Smooth muscle cell (in vitro differentiated cells): ENCODE data around the gene DGKG. TPM values are rescaled to one million over a fixed set of nuclear protein-coding genes. Genes with fewer than 3 reads are reported as not detected.

ENCODE experiments used
- DNase-seq: peaks from one replicate; lab custom pipeline; 2025; ENCODE audit not compliant: unreplicated experiment; lab: John Stamatoyannopoulos, UW
- H2AFZ ChIP-seq: fragments of 200-600 bp; sonication (generic); 2 replicates; pipeline ENCODE4 v1.6.0; 2016; ENCODE audit warnings: antibody characterized with exemption, low read depth, mild to moderate bottlenecking
- H3F3A ChIP-seq: fragments of 200-600 bp; sonication (generic); 2 replicates; pipeline ENCODE4 v1.6.0; 2017; ENCODE audit warnings: antibody characterized with exemption, low read depth
- H3K27ac ChIP-seq: fragments of 200-600 bp; sonication (generic); 2 replicates; pipeline ENCODE4 v1.5.1; 2016; ENCODE audit warnings: low read depth, mild to moderate bottlenecking
- H3K27me3 ChIP-seq: fragments of 200-600 bp; sonication (generic); 2 replicates; pipeline ENCODE4 v1.6.1; 2016; ENCODE audit warnings: low read depth, mild to moderate bottlenecking
- H3K36me3 ChIP-seq: fragments of 200-600 bp; sonication (generic); 2 replicates; pipeline ENCODE4 v1.5.1; 2016; ENCODE audit warnings: low read depth
- H3K4me1 ChIP-seq: fragments of 200-600 bp; sonication (generic); 2 replicates; pipeline ENCODE4 v1.5.1; 2016; ENCODE audit warnings: low read depth
- H3K4me2 ChIP-seq: fragments of 200-600 bp; sonication (generic); 2 replicates; pipeline ENCODE4 v1.6.0; 2016; ENCODE audit warnings: mild to moderate bottlenecking
- H3K4me3 ChIP-seq: fragments of 200-600 bp; sonication (generic); 2 replicates; pipeline ENCODE4 v1.5.1; 2016; ENCODE audit warnings: mild to moderate bottlenecking
- H3K79me2 ChIP-seq: fragments of 200-600 bp; sonication (generic); 2 replicates; pipeline ENCODE4 v1.6.0; 2016; ENCODE audit warnings: low read depth, mild to moderate bottlenecking
- H3K9ac ChIP-seq: fragments of 200-600 bp; sonication (generic); 2 replicates; pipeline ENCODE4 v1.6.0; 2016; ENCODE audit warnings: low read depth
- H3K9me3 ChIP-seq: fragments of 200-600 bp; sonication (generic); replicated peaks from 2 replicates; pipeline ENCODE4 v1.5.1; 2016; ENCODE audit warnings: low read depth
- H4K20me1 ChIP-seq: fragments of 200-600 bp; sonication (generic); 2 replicates; pipeline ENCODE4 v1.6.0; 2016; ENCODE audit warnings: low read depth
- WGBS: methylation state at CpG from one replicate; pipeline ENCODE4 v1.1.7; 2016; ENCODE audit warnings: low lambda C conversion rate; 5-methylcytosine and 5-hydroxymethylcytosine counted together
- polyA plus RNA-seq: library from polyadenylated mRNA; unstranded; fragments of >200 nt; fragmentation: Nextera tagmentation; extraction: Ambion mirVana; gene quantifications from 2 replicates; pipeline ENCODE4 v1.2.1, GENCODE V29; 2016
- total RNA-seq: library from RNA; depleted of rRNA; stranded (reverse); fragments of >200 nt; gene quantifications from 2 replicates; pipeline ENCODE4 v1.2.3, GENCODE V29; 2014
- TF ChIP-seq, protein P1 (sequence below): fragments of 200-600 bp; sonication (generic); IDR thresholded peaks from 2 replicates; pipeline ENCODE4 v1.5.1; 2017; ENCODE audit warnings: borderline replicate concordance, mild to moderate bottlenecking, antibody characterized with exemption; ENCODE audit not compliant: insufficient read depth, poor library complexity, severe bottlenecking

The DGKG gene
- total and polyA plus RNA-seq, 2 experiments from 2014 or later: 0.64 TPM; not detected in 1

DNA sequence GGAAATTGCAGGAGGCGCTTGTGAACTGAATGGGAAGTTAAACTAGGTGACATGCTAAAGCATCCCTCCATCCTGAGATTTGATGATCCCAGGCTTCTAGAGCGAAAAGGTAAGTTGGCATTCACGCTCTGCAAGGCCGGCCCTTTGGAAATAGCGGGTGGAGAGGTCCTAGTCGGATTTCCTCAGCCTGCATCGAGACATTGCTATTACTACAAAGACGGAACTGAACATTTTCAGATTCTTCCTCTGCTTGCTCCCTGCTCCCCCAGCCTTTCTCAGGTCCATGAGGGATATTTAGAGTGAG, 77.7 kb downstream of the DGKG start:
- Histone ChIP-seq H3K27ac (no peak overlapping the region), H3K9me3 (no peaks in the 10 kb centered on the region), H2AFZ (no peak overlapping the region), H3K36me3 (no peaks in the 10 kb centered on the region), H3K4me3 (no peak overlapping the region), H3K9ac (no peak overlapping the region), H3K27me3 (no peaks in the 10 kb centered on the region), H3F3A (no peaks in the 10 kb centered on the region), H3K79me2 (no peaks in the 10 kb centered on the region), H4K20me1 (no peaks in the 10 kb centered on the region), H3K4me2 (no peak overlapping the region), H3K4me1 (no peaks in the 10 kb centered on the region)
- no peak for DNase-seq
- WGBS: 96% methylated on average over 8 of the region's 8 CpGs
- TF ChIP-seq, protein P1, sequence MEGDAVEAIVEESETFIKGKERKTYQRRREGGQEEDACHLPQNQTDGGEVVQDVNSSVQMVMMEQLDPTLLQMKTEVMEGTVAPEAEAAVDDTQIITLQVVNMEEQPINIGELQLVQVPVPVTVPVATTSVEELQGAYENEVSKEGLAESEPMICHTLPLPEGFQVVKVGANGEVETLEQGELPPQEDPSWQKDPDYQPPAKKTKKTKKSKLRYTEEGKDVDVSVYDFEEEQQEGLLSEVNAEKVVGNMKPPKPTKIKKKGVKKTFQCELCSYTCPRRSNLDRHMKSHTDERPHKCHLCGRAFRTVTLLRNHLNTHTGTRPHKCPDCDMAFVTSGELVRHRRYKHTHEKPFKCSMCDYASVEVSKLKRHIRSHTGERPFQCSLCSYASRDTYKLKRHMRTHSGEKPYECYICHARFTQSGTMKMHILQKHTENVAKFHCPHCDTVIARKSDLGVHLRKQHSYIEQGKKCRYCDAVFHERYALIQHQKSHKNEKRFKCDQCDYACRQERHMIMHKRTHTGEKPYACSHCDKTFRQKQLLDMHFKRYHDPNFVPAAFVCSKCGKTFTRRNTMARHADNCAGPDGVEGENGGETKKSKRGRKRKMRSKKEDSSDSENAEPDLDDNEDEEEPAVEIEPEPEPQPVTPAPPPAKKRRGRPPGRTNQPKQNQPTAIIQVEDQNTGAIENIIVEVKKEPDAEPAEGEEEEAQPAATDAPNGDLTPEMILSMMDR: no peak

DNA sequence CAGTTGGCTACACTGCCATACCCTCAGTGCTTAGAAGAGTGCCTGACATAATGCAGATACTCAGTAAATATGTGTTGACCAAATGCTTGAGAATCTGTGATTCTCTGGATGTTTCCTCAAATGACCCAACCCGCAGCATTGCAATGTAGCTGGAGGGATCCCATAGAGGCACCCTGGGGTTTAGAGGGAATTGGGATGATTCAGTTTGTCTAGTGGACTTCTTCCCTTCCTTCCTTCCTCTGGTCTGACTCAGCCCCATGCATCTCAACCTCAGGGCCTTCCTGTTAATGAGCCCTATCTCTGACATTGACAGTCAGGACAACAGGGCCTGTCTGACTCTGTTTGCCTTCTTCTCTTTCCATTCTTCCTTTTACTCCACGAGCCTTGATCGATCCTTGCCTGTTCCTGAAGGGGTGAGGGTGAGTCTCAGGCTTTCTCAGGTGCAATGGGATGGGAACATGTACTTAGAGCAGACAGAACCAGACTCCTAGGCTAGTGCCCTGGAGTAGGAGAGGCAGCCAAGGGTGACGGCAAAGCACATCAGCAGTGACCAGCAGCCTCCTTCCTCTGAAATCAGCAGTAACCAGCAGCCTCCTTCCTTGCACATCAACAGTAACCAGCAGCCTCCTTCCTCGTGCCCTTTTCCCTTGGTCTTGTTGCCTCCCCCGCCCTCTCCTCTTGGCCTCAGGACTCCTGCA, 78.2 kb downstream of the DGKG start:
- TF ChIP-seq, protein P1: no peak
- Histone ChIP-seq H3K36me3 (no peaks in the 10 kb centered on the region), H3K9ac (no peak overlapping the region), H2AFZ (no peak overlapping the region), H3K27me3 (no peaks in the 10 kb centered on the region), H3K4me2 (no peak overlapping the region), H3K9me3 (no peaks in the 10 kb centered on the region), H3K27ac (no peak overlapping the region), H3K79me2 (no peaks in the 10 kb centered on the region), H3F3A (no peaks in the 10 kb centered on the region), H4K20me1 (no peaks in the 10 kb centered on the region), H3K4me1 (no peaks in the 10 kb centered on the region), H3K4me3 (no peak overlapping the region)
- 83% methylated on average over 6 of the region's 6 CpGs for whole genome bisulfite sequencing
- DNase-seq: no peak

DNA sequence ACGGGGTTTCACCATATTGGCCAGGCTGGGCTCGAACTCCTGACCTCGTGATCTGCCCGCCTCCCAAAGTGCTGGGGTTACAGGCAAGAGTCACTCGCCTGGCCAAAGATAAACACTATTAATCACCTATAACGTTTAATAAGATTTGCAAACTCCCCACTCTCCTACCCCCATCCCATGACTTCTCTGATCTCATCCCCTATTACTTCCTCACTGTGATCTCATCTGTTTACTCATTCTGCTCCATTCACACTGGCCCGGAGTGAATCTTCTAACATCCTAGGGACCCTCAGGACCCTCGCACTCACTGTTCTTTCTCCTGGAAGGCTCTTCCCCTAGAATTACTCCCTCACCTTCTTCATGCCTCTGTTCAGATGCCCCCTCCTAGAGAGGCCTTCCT, 78.9 kb downstream of the DGKG start:
- no peak for DNase-seq

More for the DNA sequence above, 78.9 kb downstream of the DGKG start:
- H2AFZ ChIP-seq: no peak overlapping the region
- H3K4me1 ChIP-seq: no peaks in the 10 kb centered on the region
- no peak overlapping the region for H3K4me2 ChIP-seq
- no peaks in the 10 kb centered on the region for H4K20me1 ChIP-seq
- 89% methylated on average over 8 of the region's 8 CpGs for WGBS
- TF ChIP-seq, protein P1: no peak
- H3K79me2 ChIP-seq: no peaks in the 10 kb centered on the region
- no peaks in the 10 kb centered on the region for H3F3A ChIP-seq
- H3K36me3 ChIP-seq: no peaks in the 10 kb centered on the region
- H3K4me3 ChIP-seq: no peak overlapping the region
- no peak overlapping the region for H3K27ac ChIP-seq
- H3K9me3 ChIP-seq: no peaks in the 10 kb centered on the region
- no peak overlapping the region for H3K9ac ChIP-seq
- H3K27me3 ChIP-seq: no peaks in the 10 kb centered on the region
